NB4 (cell line): ENCODE results near the gene ASCC3.

Experiments
- POLR2A ChIP-seq: IDR thresholded peaks from 2 replicates; pipeline ENCODE4 v1.6.1; 2011; ENCODE audit warnings: mild to moderate bottlenecking; ENCODE audit not compliant: insufficient read length; ENCODE audit errors: extremely low read depth
- TF ChIP-seq, protein P1 (sequence below): IDR thresholded peaks from one replicate; pipeline ENCODE4 v1.5.1; 2012; ENCODE audit warnings: low read depth, low read length

DNA sequence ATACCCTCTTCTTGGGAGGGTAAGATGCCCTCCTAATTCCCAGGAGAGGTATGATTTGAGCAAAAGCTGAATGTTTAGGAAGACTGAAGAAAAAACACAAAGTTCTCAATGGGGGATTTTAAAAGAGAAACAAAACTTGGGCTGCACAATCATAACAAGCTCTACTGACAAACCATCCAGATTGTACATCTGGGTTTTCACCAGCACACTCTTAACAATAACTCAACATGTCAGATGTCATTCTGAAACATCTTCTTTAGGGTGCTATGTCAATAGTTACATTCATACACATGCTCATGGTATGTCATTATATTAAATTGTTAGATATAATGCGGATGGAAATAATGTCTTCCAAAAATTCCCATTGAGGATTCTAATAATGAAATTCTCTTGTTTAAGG, 95.1 kb downstream of the ASCC3 start:
- TF ChIP-seq, protein P1, sequence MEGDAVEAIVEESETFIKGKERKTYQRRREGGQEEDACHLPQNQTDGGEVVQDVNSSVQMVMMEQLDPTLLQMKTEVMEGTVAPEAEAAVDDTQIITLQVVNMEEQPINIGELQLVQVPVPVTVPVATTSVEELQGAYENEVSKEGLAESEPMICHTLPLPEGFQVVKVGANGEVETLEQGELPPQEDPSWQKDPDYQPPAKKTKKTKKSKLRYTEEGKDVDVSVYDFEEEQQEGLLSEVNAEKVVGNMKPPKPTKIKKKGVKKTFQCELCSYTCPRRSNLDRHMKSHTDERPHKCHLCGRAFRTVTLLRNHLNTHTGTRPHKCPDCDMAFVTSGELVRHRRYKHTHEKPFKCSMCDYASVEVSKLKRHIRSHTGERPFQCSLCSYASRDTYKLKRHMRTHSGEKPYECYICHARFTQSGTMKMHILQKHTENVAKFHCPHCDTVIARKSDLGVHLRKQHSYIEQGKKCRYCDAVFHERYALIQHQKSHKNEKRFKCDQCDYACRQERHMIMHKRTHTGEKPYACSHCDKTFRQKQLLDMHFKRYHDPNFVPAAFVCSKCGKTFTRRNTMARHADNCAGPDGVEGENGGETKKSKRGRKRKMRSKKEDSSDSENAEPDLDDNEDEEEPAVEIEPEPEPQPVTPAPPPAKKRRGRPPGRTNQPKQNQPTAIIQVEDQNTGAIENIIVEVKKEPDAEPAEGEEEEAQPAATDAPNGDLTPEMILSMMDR = no peak
- TF ChIP-seq POLR2A = no peak
